ENCODE data around the gene AASDH.

AASDH gene

GRCh38 chr4:56303921-56304320, 83.4 kb downstream of the AASDH start:
- ATAC-seq (ENCODE audit: low read depth) (no peak), DNase-seq (ENCODE audit: low spot score) (no peak)
- no peaks in the 10 kb centered on the region for H3K36me3 ChIP-seq (ENCODE audit: low read depth)
- H3K4me1 ChIP-seq (ENCODE audit: insufficient read depth, poor library complexity, severe bottlenecking) = no peaks in the 10 kb centered on the region
- no peaks in the 10 kb centered on the region for H3K27me3 ChIP-seq (ENCODE audit: insufficient read depth, poor library complexity, severe bottlenecking)
- TF ChIP-seq CTCF (IDR thresholded peaks at IDR 0.05; ENCODE audit: poor library complexity, severe bottlenecking) = no peak
- no peak overlapping the region for H3K4me3 ChIP-seq (ENCODE audit: severe bottlenecking)
- H3K9me3 ChIP-seq (ENCODE audit: severe bottlenecking) = no peaks in the 10 kb centered on the region
- H3K27ac ChIP-seq (ENCODE audit: poor library complexity, severe bottlenecking) = no peak overlapping the region

GRCh38 chr4:56302760-56303159, 84.5 kb downstream of the AASDH start:
- Histone ChIP-seq H3K27me3 (ENCODE audit: insufficient read depth, poor library complexity, severe bottlenecking) (no peaks in the 10 kb centered on the region), H3K36me3 (ENCODE audit: low read depth) (no peaks in the 10 kb centered on the region), H3K4me1 (ENCODE audit: insufficient read depth, poor library complexity, severe bottlenecking) (no peaks in the 10 kb centered on the region), H3K27ac (ENCODE audit: poor library complexity, severe bottlenecking) (no peak overlapping the region), H3K4me3 (ENCODE audit: severe bottlenecking) (no peak overlapping the region), H3K9me3 (ENCODE audit: severe bottlenecking) (no peaks in the 10 kb centered on the region)
- DNase-seq (ENCODE audit: low spot score) (no peak), ATAC-seq (ENCODE audit: low read depth) (no peak)
- TF ChIP-seq CTCF (IDR thresholded peaks at IDR 0.05; ENCODE audit: poor library complexity, severe bottlenecking) = no peak

DNA sequence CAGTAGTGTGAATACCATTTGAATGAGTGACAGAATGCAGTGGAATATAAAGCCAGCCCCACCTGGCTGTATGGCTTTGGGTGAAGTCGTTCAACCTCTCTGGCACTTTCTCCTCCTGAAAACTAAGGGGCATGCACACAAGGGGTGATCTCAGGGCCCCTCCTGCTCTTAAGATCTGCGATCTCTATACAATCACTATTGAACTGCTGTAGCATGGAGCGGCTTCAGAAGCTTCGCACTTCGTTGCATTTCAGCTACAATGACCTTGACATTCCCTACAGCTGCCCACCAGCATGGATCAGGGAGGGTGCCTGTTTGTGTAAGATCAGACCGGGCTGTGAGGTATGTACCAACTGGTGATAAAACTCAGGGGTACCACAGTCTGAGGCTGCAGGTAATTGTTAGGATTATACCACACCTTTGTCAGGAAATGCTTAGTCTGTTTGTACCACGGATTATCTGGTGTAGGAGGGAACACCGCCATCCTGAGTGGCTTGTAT, 85.2 kb downstream of the AASDH start:
- Histone ChIP-seq H3K4me1 (ENCODE audit: insufficient read depth, poor library complexity, severe bottlenecking) (no peaks in the 10 kb centered on the region), H3K27me3 (ENCODE audit: insufficient read depth, poor library complexity, severe bottlenecking) (no peaks in the 10 kb centered on the region), H3K9me3 (ENCODE audit: severe bottlenecking) (no peaks in the 10 kb centered on the region), H3K36me3 (ENCODE audit: low read depth) (no peaks in the 10 kb centered on the region), H3K4me3 (ENCODE audit: severe bottlenecking) (no peak overlapping the region), H3K27ac (ENCODE audit: poor library complexity, severe bottlenecking) (no peak overlapping the region)
- ATAC-seq (ENCODE audit: low read depth) = no peak
- DNase-seq (ENCODE audit: low spot score) = no peak
- TF ChIP-seq CTCF (IDR thresholded peaks at IDR 0.05; ENCODE audit: poor library complexity, severe bottlenecking) = no peak

DNA sequence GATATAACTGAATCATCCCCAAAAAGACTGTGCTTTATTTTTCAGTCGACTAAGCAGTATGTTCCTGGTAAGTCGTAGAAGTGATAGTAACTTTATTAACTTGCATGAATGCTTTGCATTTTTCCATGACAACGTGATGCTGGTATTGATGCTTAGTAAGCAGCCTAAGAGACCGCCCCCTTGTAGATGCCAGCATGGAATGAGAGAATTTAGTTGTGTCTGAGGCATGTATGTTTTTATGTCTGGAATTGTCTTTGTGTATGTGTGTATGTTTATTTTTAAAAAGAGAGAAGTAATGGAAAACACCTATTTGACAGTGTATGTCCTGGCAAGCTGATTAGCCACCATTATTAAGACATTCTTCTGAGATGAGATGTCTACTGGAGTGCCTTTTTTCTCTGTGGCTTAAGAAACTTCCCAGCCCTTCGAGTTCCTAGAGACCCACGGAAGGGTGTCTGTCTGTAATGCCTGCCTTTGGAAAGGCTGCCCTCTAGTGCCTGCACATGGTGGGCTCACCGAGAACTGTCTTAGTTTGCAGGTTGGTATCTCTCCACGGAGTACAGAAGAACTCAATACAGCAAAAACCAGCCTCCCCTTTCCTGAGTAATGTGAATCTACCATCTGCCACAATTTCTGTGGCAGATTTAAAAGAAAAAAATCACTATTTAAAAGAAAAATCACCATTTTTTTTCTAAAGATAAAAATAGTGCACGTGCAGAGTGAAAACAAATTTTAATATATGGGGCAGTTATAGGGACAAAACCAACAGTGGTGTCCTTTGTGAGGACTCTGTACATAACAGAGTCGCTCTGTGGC, 85.9 kb downstream of the AASDH start:
- TF ChIP-seq CTCF (IDR thresholded peaks at IDR 0.05; ENCODE audit: poor library complexity, severe bottlenecking) = peak; percentile 93
- ATAC-seq (ENCODE audit: low read depth) (peak; percentile 98), DNase-seq (ENCODE audit: low spot score) (no peak)
- Histone ChIP-seq H3K9me3 (ENCODE audit: severe bottlenecking) (no peaks in the 10 kb centered on the region), H3K27me3 (ENCODE audit: insufficient read depth, poor library complexity, severe bottlenecking) (no peaks in the 10 kb centered on the region), H3K36me3 (ENCODE audit: low read depth) (no peaks in the 10 kb centered on the region), H3K27ac (ENCODE audit: poor library complexity, severe bottlenecking) (no peak overlapping the region), H3K4me1 (ENCODE audit: insufficient read depth, poor library complexity, severe bottlenecking) (no peaks in the 10 kb centered on the region), H3K4me3 (ENCODE audit: severe bottlenecking) (no peak overlapping the region)

DNA sequence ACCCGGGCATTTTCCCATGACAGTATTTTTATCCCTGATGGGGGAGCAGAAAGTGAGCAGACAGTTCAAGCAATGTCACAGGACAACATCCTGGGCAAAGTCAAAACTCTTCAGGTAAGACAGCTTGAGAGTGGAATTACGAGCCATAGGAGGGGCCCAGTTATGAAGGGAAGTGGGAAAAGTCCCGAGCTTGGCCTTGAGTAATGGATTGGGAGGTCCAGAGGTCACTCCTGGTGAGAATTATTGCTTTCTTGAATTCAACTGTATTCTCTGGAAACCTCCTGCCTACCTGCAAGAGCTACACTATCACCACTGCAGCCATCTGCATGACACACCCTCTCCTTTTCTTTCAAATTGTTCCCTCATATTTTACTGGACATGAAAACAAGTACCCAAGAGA, 89.1 kb downstream of the AASDH start:
- Histone ChIP-seq H3K4me1 (ENCODE audit: insufficient read depth, poor library complexity, severe bottlenecking) (no peaks in the 10 kb centered on the region), H3K27me3 (ENCODE audit: insufficient read depth, poor library complexity, severe bottlenecking) (no peaks in the 10 kb centered on the region), H3K4me3 (ENCODE audit: severe bottlenecking) (no peak overlapping the region), H3K9me3 (ENCODE audit: severe bottlenecking) (no peaks in the 10 kb centered on the region), H3K27ac (ENCODE audit: poor library complexity, severe bottlenecking) (no peak overlapping the region), H3K36me3 (ENCODE audit: low read depth) (no peaks in the 10 kb centered on the region)
- ATAC-seq (ENCODE audit: low read depth) = no peak
- no peak for DNase-seq (ENCODE audit: low spot score)
- TF ChIP-seq CTCF (IDR thresholded peaks at IDR 0.05; ENCODE audit: poor library complexity, severe bottlenecking) = no peak

Data from RWPE2 (cell line).